ENCODE measurements around the gene WFDC10B.
"Not testable (repeated sequence)": the region's sequence is repeated elsewhere in the genome, so short reads cannot be mapped to it uniquely, and the experiment has no call there.

The WFDC10B gene

DNA sequence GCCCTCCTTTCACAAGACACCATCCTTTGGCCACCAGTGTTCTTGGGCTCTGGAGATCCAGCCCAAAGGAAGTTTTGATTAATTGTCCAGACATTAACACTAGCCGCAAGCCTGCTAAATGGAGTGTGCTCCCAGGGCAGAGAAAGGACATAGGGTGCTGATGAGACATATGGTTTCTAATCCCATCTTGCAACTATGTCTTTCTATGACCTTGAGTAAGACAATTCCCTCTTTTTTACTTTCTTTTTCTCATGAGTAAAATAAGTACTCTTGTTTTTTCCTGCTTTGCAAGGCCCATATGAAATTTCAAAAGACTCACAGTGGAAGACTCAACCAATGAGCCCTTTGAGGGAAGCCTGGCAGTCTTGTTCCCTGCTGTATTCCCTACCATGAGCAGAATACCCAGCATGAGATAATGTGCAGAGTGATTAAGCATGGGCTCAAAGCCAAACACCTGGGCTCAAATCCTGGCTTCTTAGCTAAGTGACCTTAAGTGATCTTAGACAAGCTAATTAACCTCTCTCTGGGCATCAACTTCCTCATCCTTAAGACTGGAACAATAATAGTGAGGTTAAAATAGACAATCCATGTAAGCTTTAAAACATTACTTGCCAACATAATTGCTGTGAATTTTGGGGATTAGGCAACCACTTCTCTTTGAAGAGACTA, at the start of gene WFDC10B:
Gene WFDC10B (minus strand): TSS at position 51 of the 669 bp plus-strand sequence. CDS start 19,027 bp downstream, outside the sequence.
- DNase-seq, result no peak

DNA sequence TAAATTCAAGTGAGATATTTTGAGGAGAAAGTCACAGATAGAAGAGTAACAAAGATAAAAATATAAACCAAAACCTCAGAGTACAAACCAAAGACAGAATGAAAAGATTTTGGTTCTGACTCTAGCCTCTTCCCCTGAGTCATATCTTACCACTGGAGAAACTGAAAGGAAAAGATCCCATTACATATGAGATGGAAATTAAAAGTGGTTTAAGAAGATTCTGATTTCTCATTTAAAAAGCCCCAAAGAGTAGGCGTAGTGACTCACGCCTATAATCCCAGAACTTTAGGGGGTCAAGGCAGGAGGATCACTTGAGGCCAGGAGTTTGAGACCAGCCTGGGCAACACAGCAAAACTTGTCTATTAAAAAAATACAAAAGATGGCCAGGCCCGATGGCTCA, 47.9 kb upstream of the WFDC10B start:
- DNase-seq, result peak; percentile 61

DNA sequence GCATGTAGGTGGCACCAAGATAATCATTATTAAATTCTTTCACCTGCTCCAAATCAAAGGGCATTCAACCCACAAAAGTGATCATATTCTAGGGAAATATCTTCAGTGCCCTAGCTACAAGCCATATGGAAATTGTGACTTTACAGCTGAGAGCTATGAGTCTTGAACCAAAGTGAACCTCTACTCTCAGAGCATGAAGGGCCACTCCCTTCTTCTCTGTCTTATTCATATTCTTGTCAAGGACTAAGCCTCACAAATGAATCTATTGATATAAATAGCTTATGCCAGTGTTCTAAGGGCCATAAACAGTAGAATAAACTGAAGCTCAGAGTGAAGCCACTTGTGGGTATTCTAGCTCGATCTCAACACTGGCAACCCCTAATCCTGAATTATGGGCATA, 46.9 kb upstream of the WFDC10B start:
- no peak for DNase-seq

DNA sequence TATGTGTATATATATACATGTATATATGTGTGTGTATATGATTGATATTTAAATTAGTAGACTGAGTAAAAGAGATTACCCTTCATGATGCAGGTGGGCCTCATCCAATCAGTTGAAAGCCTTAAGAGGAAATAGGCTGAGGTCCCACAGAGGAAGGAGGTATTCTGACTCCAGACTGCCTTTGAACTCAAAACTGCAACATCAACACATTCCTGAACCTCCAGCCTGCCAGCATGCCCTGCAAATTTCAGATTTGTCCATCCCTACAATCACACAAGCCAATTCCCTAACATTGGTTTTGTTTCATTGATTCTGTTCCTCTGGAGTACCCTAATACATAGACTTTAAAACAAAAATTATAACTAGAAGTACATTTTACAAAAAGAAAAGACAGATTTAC, 40.2 kb upstream of the WFDC10B start:
- no peak for DNase-seq

DNA sequence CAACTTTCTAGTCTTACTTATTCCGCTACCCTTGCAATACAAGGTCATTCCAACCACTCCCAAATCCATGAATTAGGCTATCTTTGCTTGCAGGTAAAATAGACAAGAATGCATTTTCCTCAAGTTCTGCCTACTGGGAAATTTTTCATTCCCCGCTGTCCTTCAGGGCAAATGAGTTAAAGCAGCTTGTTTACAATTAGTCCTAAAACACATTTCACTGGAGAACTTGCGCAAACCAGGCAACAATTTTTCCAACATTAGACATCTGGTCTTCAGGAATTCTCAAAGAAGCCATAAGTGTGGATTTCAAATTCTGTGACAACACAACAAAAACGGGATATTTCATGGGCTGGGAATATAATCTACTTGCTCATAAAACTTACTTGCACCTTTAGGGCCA, 37.8 kb upstream of the WFDC10B start:
- no peak for DNase-seq

DNA sequence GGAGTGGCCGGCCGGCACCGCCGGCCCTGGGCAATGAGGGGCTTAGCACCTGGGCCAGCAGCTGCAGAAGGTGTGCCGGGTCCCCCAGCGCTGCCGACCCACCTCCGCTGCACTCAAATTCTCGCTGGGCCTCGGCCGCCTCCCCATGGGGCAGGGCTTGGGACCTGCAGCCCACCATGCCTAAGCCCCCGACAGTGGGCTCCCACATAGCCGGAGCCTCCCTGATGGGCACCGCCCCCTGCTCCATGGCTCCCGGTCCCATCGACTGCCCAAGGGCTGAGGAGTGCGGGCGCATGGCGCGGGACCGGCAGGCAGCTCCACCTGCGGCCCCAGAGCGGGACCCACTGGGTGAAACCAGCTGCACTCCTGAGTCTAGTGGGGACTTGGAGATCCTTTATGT, 31.2 kb upstream of the WFDC10B start:
- no peak for DNase-seq

- no peak for DNase-seq
Measured at GRCh38 chr20:45735552-45735951, 30.7 kb upstream of the WFDC10B start.

GRCh38 chr20:45732199-45732598, 27.4 kb upstream of the WFDC10B start:
- no peak for DNase-seq

- DNase-seq, result no peak
Measured at GRCh38 chr20:45727044-45727443, 22.2 kb upstream of the WFDC10B start.

DNA sequence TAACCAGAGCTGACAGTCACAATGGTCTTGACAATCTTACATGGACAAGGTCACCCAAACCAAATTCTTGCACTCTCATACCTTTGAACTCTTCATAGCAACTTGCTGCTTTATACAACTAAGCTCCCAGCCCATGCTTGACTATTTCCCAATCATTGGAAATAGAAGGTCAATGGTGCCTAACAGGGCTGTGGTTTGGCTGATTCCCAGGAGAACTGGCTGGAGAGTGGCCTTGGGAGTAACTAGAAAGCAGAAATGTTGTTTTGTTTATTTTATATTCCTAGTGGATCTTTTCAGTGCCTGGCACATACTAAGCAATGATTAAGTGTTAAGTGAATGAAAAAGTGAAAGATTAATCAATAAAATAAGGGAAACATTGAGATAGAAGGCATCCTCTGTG, 20.3 kb upstream of the WFDC10B start:
- DNase-seq, result no peak

- DNase-seq, result no peak
Measured at GRCh38 chr20:45722047-45722446, 17.2 kb upstream of the WFDC10B start, which contains the start of gene SPINT4. Gene SPINT4 (plus strand): TSS chr20:45722347. CDS start chr20:45722368, 21 bp downstream.

- not testable (repeated sequence) for DNase-seq
Measured at GRCh38 chr20:45716141-45716688, 11.4 kb upstream of the WFDC10B start.

- no peak for DNase-seq
Measured at GRCh38 chr20:45701873-45702272, 2.9 kb downstream of the WFDC10B start, which contains the start of gene WFDC13. Gene WFDC13 (plus strand): TSS chr20:45702038. CDS start chr20:45702124, 86 bp downstream.

DNA sequence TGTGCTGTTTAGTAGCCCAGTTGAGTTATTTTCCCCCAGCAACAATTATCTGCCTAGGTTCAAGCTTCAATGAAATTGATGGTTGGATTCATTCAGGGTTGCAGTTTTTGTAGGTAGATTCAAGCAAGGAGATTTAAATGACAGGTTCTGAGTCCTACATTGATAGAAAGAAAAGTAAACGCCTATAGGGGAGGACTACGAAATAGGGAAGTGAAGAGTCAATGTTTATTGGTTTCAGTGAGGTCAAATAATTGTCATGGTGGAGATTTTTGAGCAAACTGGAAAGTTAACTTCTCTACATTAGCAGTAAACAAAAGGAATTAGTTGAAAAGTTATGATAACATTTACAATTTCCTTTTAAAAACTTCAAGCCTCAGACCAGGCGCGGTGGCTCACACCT, 3.7 kb downstream of the WFDC10B start:
- no peak for DNase-seq

DNA sequence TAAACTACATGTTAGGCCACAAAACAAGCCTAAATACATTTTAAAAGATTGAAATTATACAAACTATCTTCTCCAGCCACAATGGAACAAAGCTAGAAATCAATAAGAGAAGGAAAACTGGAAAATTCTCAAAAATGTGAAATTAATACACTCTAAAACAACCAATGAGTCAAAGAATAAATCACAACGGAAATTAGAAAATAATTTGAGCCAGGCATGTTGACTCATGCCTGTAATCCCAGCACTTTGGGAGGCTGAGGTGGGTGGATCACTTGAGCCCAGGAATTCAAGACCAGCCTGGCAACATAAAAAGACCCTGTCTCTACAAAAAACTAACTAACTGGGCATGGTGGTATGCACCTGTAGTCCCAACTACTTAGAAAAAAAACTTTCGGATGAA, 9.3 kb downstream of the WFDC10B start:
- DNase-seq, result no peak

- DNase-seq, result not testable (repeated sequence)
Measured at GRCh38 chr20:45693346-45693745, 11.5 kb downstream of the WFDC10B start.

- DNase-seq, result no peak
Measured at GRCh38 chr20:45685896-45686295, 18.9 kb downstream of the WFDC10B start.

DNA sequence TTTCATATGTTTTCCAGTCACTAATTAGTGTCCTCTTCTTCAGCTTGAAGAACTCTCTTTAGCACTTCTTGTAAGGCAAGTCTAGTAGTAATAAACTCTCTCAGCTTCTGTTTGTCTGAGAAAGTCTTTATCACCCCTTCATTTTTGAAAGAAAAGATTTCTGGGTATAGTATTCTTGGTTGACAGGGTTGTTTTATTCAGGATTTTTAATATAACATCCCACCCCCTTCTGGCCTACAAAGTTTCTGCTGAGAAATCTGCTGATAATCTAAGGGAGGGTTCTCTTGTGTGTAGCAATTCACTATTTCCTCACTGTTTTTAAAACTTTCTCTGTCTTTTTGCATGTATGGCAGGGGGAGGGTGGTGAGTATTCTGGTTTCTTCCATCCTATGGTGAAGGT, 25.2 kb downstream of the WFDC10B start:
- DNase-seq, result no peak

GRCh38 chr20:45672765-45673164, 32.1 kb downstream of the WFDC10B start:
- no peak for DNase-seq

GRCh38 chr20:45670139-45670538, 34.7 kb downstream of the WFDC10B start, which contains the start of gene WFDC11:
Gene WFDC11 (minus strand): TSS chr20:45670239. CDS start chr20:45650600, 19,639 bp downstream.
- no peak for DNase-seq

GRCh38 chr20:45657038-45657437, 47.8 kb downstream of the WFDC10B start:
- not testable (repeated sequence) for DNase-seq

DNA sequence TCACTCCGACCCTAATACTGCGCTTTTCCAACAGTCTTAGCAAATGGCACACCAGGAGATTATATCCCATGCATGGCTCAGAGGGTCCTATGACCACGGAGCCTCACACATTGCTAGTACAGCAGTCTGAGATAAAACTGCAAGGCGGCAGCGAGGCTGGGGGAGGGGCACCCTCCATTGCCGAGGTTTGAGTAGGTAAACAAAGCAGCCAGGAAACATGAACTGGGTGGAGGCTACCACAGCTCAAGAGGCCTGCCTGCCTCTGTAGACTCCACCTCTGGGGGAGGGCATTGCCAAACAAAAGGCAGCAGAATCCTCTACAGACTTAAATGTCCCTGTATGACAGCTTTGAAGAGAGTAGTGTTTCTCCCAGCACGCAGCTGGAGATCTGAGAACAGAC, 53.1 kb downstream of the WFDC10B start:
- DNase-seq, result not testable (repeated sequence)

DNA sequence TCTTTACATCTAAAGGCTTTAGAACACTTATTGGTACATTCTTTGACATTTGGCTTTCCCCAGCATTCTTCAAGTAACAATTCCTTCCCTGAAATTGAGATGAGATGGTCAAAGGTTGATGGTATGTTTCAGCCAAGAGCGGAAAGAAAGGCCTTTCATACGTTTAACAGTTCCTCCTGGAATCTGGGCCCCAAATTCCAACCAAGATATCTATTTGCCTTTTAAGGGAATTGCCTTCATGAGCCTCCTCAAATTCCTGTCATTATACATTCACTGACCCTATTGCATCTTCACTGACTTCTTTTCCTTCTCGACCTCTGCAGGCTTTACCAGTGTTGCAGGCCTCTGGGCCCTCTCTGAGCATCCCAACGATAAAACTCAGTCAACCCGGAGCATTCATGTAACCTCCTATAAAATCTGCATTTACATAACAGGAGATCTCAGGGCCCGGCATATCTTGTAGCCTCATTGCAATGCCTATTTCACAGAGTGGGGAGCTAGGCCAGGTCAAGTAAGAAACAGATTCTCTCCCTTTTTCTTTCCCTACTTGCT, 55.4 kb downstream of the WFDC10B start:
- no peak for DNase-seq

DNA sequence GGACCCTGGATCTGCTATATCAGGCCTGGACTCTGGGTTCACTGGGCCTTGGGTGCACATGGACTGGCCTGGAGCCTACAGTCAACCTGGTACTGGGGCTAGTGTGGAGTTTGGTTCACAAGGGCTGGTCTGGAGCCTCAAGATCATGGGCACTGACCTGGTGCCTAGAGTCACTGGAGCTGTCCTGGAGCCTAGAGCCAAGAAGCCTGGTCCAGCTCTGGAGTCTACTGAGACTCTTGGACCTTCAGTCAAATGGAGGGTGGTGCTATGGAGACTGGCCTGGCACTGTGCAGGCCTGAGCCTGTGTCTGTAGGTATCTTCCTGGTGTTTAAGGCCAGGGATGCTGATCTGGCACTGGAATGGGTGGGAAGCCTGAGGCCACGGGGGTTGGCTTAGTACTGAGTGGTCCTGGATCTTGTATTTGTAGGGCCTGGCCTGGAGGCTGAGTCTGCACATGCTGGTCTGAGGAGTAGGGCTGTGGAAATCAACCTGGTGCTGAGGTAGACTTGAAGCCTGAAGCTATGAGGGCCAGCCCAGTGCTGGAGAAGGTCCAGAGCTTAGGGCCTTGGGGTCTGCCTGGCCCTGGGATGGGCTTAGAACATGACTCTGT, 57.3 kb downstream of the WFDC10B start:
- no peak for DNase-seq

Data from activated CD8-positive, alpha-beta memory T cell treated with anti-CD3 and anti-CD28 coated beads for 24 hours (primary cell).